Renal cortical epithelial cell (primary cell): ENCODE data around the gene PLEKHF1. TPM values are rescaled to one million over a fixed set of nuclear protein-coding genes. Genes with fewer than 3 reads are reported as not detected.

Experiments
- total RNA-seq: library from RNA; depleted of rRNA; stranded (reverse); fragments of >200 nt; gene quantifications from 2 replicates; pipeline ENCODE4 v1.2.3, GENCODE V29; 2014

PLEKHF1 gene
- total RNA-seq, 1 donor from 2014 or later, result 7.6 TPM

Other genes starting within 250 kb of the PLEKHF1 start
- gene VSTM2B, start 139.5 kb upstream of the PLEKHF1 start, total RNA-seq, result not detected in 2 replicates
- gene POP4, start 59.2 kb upstream of the PLEKHF1 start, total RNA-seq, result 66.4 and 113 TPM in 2 replicates
- 36.7 and 37.3 TPM in 2 replicates for gene C19orf12, start 49.8 kb downstream of the PLEKHF1 start, total RNA-seq
- gene CCNE1, start 146.5 kb downstream of the PLEKHF1 start, total RNA-seq, result 6.0 and 8.3 TPM in 2 replicates